HCT116 (cell line): ENCODE data around the gene SUCLG1. TPM values are rescaled to one million over a fixed set of nuclear protein-coding genes. Genes with fewer than 3 reads are reported as not detected.

Experiments
- ATAC-seq: fragments of 200-7000 bp; cut with Tn5 transposase; 2 replicates; pipeline ENCODE4 v1.9.1; 2020; ENCODE audit warnings: mild to moderate bottlenecking, moderate library complexity
- BruUV-seq: library from RNA; stranded (reverse); fragments of 400-500 nt; replicated peaks from 2 replicates; lab custom pipeline; 2021; lab: Mats Ljungman, UMichigan
- CTCF ChIA-PET: fragments of 300-600 bp; sonication (Branson Sonifier 250); formaldehyde crosslinking; loops from one replicate; lab custom pipeline; 2021; ENCODE audit warnings: antibody characterized with exemption; lab: Charles Lee
- POLR2A ChIA-PET: fragments of 300-600, 350-600 bp; sonication (Branson Sonifier 250); formaldehyde crosslinking; loops from one replicate; lab custom pipeline; 2021; ENCODE audit warnings: antibody characterized with exemption; lab: Charles Lee
- RAD21 ChIA-PET, 2 experiments: fragments of 300-600 bp; sonication (Branson Sonifier 250); formaldehyde crosslinking; loops; one replicate each; lab custom pipeline; 2023; ENCODE audit warnings: low total read pairs in 2 of 2; ENCODE audit not compliant: uncharacterized antibody in 2 of 2, unreplicated experiment in 2 of 2, low non-redundant PET in 1 of 2; lab: Charles Lee
- DNase-seq: peaks from one replicate; pipeline ENCODE4 v3.0.0-alpha.2; 2010; ENCODE audit warnings: low read depth, low spot score
- H2AFZ ChIP-seq: fragments of 200-600 bp; shearing (Covaris generic), sonication (generic); 2 replicates; pipeline ENCODE4 v1.6.1; 2017; ENCODE audit warnings: low read depth, mixed run types, mixed read lengths, antibody characterized with exemption, low read length; ENCODE audit not compliant: poor library complexity, severe bottlenecking
- H3K27ac ChIP-seq: 2 replicates; pipeline ENCODE4 v1.5.1; 2012; ENCODE audit warnings: low read depth, low read length
- H3K27me3 ChIP-seq: fragments of 200-600 bp; sonication (generic); 2 replicates; pipeline ENCODE4 v1.6.1; 2016; ENCODE audit warnings: mixed run types, low read length, mixed read lengths; ENCODE audit not compliant: insufficient read depth
- H3K36me3 ChIP-seq, 2 experiments: fragments of 200-500 bp in 1 of 2; fragments of 200-600 bp in 1 of 2; sonication (Bioruptor generic) in 1 of 2; sonication (generic) in 1 of 2; 2 replicates each; pipeline versions ENCODE4 v1.5.1 to v1.6.1; 2014 to 2016; ENCODE audit warnings: low read length in 2 of 2, inconsistent platforms in 1 of 2, mixed read lengths in 1 of 2, mixed run types in 1 of 2; ENCODE audit not compliant: insufficient read depth in 2 of 2, control insufficient read depth in 1 of 2
- H3K4me1 ChIP-seq, 2 experiments: fragments of 200-600 bp in 1 of 2; sonication (generic) in 1 of 2; 2 replicates each; pipeline versions ENCODE4 v1.5.1 to v1.6.1; 2012 to 2017; ENCODE audit warnings: low read length in 2 of 2, inconsistent platforms in 1 of 2, mild to moderate bottlenecking in 1 of 2, mixed read lengths in 1 of 2, mixed run types in 1 of 2, moderate library complexity in 1 of 2; ENCODE audit not compliant: insufficient read depth in 2 of 2, control insufficient read depth in 1 of 2
- H3K4me2 ChIP-seq: fragments of 200-600 bp; sonication (generic); 2 replicates; pipeline ENCODE4 v1.6.1; 2017; ENCODE audit warnings: mixed run types, low read length, mixed read lengths
- H3K4me3 ChIP-seq, 2 experiments: fragments of 200-600 bp in 1 of 2; sonication (generic) in 1 of 2; replicated peaks in 1 of 2; 2 replicates each; pipeline ENCODE4 v1.5.1; 2011 to 2016; ENCODE audit warnings: low read length in 2 of 2, control low read depth in 1 of 2, low read depth in 1 of 2, mild to moderate bottlenecking in 1 of 2, mixed read lengths in 1 of 2, mixed run types in 1 of 2
- H3K79me2 ChIP-seq: fragments of 200-600 bp; sonication (generic); 2 replicates; pipeline ENCODE4 v1.6.1; 2017; ENCODE audit warnings: mild to moderate bottlenecking, mixed run types, low read length, moderate library complexity, mixed read lengths; ENCODE audit not compliant: insufficient read depth
- H3K9ac ChIP-seq: fragments of 200-600 bp; sonication (generic); 2 replicates; pipeline ENCODE4 v1.6.1; 2016; ENCODE audit warnings: low read length, mixed read lengths
- H3K9me2 ChIP-seq: fragments of 200-600 bp; sonication (generic), shearing (Covaris generic); 2 replicates; pipeline ENCODE4 v1.6.1; 2017; ENCODE audit warnings: mixed run types, mild to moderate bottlenecking, moderate library complexity; ENCODE audit not compliant: insufficient read depth
- H3K9me3 ChIP-seq, 2 experiments: fragments of 200-500 bp in 1 of 2; fragments of 200-600 bp in 1 of 2; sonication (Bioruptor generic) in 1 of 2; sonication (generic) in 1 of 2; 2 replicates each; pipeline ENCODE4 v1.6.1; 2014 to 2017; ENCODE audit warnings: low read length in 2 of 2, mixed read lengths in 2 of 2, inconsistent platforms in 1 of 2, low read depth in 1 of 2, mild to moderate bottlenecking in 1 of 2, mixed run types in 1 of 2, moderate library complexity in 1 of 2; ENCODE audit not compliant: control insufficient read depth in 1 of 2, insufficient read depth in 1 of 2
- H4K20me1 ChIP-seq: fragments of 200-600 bp; sonication (generic), shearing (Covaris generic); 2 replicates; pipeline ENCODE4 v1.6.1; 2017; ENCODE audit warnings: mixed run types, mild to moderate bottlenecking, moderate library complexity; ENCODE audit not compliant: insufficient read depth
- CBX3 ChIP-seq: IDR thresholded peaks from 2 replicates; pipeline ENCODE4 v1.6.1; 2012; ENCODE audit warnings: low read depth
- CEBPB ChIP-seq: IDR thresholded peaks from 2 replicates; pipeline ENCODE4 v1.6.1; 2012; ENCODE audit warnings: low read depth
- EGR1 ChIP-seq: IDR thresholded peaks from 2 replicates; pipeline ENCODE4 v1.6.1; 2012; ENCODE audit warnings: low read depth
- JUND ChIP-seq: IDR thresholded peaks from 2 replicates; pipeline ENCODE4 v1.6.1; 2012
- RAD21 ChIP-seq: IDR thresholded peaks from 2 replicates; pipeline ENCODE4 v1.6.1; 2012; ENCODE audit warnings: low read depth, mild to moderate bottlenecking
- SRF ChIP-seq: IDR thresholded peaks from 2 replicates; pipeline ENCODE4 v1.6.1; 2012; ENCODE audit warnings: low read depth
- YY1 ChIP-seq: IDR thresholded peaks from 2 replicates; pipeline ENCODE4 v1.6.1; 2011; ENCODE audit warnings: low read length, low read depth, moderate library complexity, mild to moderate bottlenecking; ENCODE audit not compliant: insufficient replicate concordance; ENCODE audit errors: extremely low read depth
- ZFX ChIP-seq: fragments of 450-650 bp; IDR thresholded peaks from 2 replicates; pipeline ENCODE4 v1.6.1; 2017
- ZNF274 ChIP-seq: fragments of 200-500 bp; sonication (Bioruptor generic); IDR thresholded peaks from 2 replicates; pipeline ENCODE4 v1.6.1; 2014; ENCODE audit warnings: mild to moderate bottlenecking, low read depth, low read length, inconsistent platforms
- intact Hi-C: fragments of 100-400 bp; cut with micrococcal nuclease; formaldehyde crosslinking; loops from 2 replicates; pipeline ENCODE4 v1.10.0; 2022
- total RNA-seq: library from RNA; stranded (reverse); gene quantifications from one replicate; pipeline ENCODE4 v1.2.1, GENCODE V29; 2021; ENCODE audit not compliant: unreplicated experiment
- TF ChIP-seq, protein P1 (sequence below): IDR thresholded peaks from 2 replicates; pipeline ENCODE4 v1.6.1; 2012
- TF ChIP-seq, protein P2 (sequence below): IDR thresholded peaks from 2 replicates; pipeline ENCODE4 v1.6.1; 2011; ENCODE audit warnings: mild to moderate bottlenecking, low read length, moderate library complexity; ENCODE audit not compliant: insufficient replicate concordance; ENCODE audit errors: extremely low read depth
- TF ChIP-seq, protein P3 (sequence below): IDR thresholded peaks from 2 replicates; pipeline ENCODE4 v1.6.1; 2012; ENCODE audit warnings: low read depth

Gene SUCLG1
- total RNA-seq, 1 experiment from 2014 or later, result 56.3 TPM

DNA sequence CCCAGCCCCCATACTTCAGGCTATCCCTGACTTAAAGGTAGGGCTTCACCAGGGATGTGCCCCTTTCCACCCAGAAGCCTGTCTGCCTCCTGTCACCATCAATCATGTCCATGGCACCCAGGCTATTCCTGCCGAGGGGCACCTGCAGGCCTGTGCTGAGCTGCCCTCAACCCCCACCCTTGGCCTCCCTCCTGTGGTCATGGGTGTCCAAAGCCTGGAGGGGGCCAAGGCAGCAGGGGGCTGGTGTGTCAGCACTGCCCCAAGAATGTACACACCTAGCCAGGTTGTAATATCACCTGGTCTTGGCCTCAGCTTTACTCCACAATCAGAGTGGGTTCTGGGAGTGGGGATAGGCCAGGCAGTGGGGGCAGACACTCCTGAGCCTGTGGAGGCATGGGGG is 69.3 kb downstream of the SUCLG1 start (continued):
- no peak for TF ChIP-seq YY1
- TF ChIP-seq, protein P1, sequence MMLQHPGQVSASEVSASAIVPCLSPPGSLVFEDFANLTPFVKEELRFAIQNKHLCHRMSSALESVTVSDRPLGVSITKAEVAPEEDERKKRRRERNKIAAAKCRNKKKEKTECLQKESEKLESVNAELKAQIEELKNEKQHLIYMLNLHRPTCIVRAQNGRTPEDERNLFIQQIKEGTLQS, result no peak
- TF ChIP-seq CBX3, result no peak
- no peak for TF ChIP-seq CEBPB

DNA sequence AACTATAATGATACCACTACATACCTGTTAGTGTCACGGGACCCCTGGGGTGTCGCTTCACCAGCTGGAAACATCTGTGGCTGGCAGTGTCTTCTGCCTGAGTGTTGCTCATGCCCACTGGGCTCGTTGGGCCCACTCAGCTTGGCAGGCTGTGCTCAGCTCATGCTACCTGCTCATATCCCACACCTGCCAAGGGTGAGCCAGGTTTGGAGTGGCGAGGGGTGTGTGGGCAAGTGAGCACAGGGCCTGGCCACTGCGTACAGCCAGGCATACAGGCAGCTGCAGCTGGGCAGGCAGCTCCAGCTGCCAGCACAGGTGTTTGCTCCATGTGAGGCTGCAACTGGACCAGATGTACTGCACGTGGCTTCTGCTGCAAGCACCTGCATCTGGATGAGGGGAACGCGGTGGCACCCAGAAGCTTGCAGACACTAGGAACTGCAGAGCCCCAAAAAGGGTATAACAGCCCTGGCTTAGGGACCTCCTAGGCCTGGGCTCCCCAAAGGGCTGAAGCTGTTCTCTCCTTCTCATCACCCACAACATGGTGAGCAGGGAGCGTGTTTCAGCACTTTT is 70.1 kb downstream of the SUCLG1 start:
- no TSS peak for BruUV-seq
- ChIA-PET POLR2A (no interaction called here), RAD21 (no interaction called here), CTCF (no interaction called here)
- Histone ChIP-seq H3K36me3 (no peaks in the 10 kb centered on the region), H4K20me1 (no peaks in the 10 kb centered on the region), H3K4me1 (0 out of 4 replicates have a peak, but pooled peaks cover 0 to 3% of the 10 kb centered on the region in 2 experiments), H3K79me2 (no peaks in the 10 kb centered on the region), H3K27me3 (no peaks in the 10 kb centered on the region), H3K4me2 (no peak overlapping the region), H2AFZ (no peak overlapping the region), H3K27ac (no peak overlapping the region), H3K9me3 (no peaks in the 10 kb centered on the region), H3K4me3 (no peak overlapping the region), H3K9ac (no peak overlapping the region)
- ATAC-seq (no peak), DNase-seq (no peak)
- intact Hi-C loops, result no loop called here
- TF ChIP-seq ZNF274 (no peak), CBX3 (no peak), ZFX (no peak), SRF (no peak), JUND (no peak), CEBPB (no peak)
- TF ChIP-seq, all 23 proteins: peak for 0
- H3K9me2 ChIP-seq, result no peaks in the 10 kb centered on the region

DNA sequence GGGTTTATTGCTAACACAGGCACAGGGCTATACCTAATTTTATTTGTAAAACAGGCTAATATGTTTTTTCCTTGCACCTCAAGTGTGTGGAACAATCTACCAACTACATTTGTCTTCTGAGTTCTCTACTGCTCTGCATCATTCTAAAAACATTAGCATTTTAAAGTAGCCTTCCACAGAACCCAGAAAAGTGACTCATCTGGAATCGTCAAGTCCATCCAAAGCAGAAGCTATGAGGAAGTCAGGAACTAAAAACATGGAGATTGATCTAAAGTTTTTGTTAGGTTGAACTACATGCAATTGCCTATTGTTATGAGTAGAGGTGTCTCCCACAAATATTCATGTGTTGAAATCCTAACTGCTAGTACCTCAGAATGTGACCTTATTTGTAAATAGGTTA is 70.9 kb downstream of the SUCLG1 start:
- no peaks in the 10 kb centered on the region for H4K20me1 ChIP-seq
- ChIA-PET POLR2A (no interaction called here), RAD21 (no interaction called here), CTCF (no interaction called here)
- H3K4me1 ChIP-seq, result no peaks in the 10 kb centered on the region
- no peak for DNase-seq
- intact Hi-C loops, result no loop called here
- no peak overlapping the region for H3K4me2 ChIP-seq
- H3K27me3 ChIP-seq, result no peaks in the 10 kb centered on the region
- no peaks in the 10 kb centered on the region for H3K36me3 ChIP-seq
- no peaks in the 10 kb centered on the region for H3K9me3 ChIP-seq
- no peaks in the 10 kb centered on the region for H3K9me2 ChIP-seq
- ATAC-seq, result no peak
- H3K4me3 ChIP-seq, result no peak overlapping the region
- no peak overlapping the region for H3K27ac ChIP-seq
- no TSS peak for BruUV-seq
- no peaks in the 10 kb centered on the region for H3K79me2 ChIP-seq
- no peak overlapping the region for H2AFZ ChIP-seq
- no peak overlapping the region for H3K9ac ChIP-seq
- TF ChIP-seq CEBPB, result no peak
- TF ChIP-seq, protein P2, sequence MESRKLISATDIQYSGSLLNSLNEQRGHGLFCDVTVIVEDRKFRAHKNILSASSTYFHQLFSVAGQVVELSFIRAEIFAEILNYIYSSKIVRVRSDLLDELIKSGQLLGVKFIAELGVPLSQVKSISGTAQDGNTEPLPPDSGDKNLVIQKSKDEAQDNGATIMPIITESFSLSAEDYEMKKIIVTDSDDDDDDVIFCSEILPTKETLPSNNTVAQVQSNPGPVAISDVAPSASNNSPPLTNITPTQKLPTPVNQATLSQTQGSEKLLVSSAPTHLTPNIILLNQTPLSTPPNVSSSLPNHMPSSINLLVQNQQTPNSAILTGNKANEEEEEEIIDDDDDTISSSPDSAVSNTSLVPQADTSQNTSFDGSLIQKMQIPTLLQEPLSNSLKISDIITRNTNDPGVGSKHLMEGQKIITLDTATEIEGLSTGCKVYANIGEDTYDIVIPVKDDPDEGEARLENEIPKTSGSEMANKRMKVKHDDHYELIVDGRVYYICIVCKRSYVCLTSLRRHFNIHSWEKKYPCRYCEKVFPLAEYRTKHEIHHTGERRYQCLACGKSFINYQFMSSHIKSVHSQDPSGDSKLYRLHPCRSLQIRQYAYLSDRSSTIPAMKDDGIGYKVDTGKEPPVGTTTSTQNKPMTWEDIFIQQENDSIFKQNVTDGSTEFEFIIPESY, result no peak
- no peak for TF ChIP-seq RAD21
- TF ChIP-seq, protein P3, sequence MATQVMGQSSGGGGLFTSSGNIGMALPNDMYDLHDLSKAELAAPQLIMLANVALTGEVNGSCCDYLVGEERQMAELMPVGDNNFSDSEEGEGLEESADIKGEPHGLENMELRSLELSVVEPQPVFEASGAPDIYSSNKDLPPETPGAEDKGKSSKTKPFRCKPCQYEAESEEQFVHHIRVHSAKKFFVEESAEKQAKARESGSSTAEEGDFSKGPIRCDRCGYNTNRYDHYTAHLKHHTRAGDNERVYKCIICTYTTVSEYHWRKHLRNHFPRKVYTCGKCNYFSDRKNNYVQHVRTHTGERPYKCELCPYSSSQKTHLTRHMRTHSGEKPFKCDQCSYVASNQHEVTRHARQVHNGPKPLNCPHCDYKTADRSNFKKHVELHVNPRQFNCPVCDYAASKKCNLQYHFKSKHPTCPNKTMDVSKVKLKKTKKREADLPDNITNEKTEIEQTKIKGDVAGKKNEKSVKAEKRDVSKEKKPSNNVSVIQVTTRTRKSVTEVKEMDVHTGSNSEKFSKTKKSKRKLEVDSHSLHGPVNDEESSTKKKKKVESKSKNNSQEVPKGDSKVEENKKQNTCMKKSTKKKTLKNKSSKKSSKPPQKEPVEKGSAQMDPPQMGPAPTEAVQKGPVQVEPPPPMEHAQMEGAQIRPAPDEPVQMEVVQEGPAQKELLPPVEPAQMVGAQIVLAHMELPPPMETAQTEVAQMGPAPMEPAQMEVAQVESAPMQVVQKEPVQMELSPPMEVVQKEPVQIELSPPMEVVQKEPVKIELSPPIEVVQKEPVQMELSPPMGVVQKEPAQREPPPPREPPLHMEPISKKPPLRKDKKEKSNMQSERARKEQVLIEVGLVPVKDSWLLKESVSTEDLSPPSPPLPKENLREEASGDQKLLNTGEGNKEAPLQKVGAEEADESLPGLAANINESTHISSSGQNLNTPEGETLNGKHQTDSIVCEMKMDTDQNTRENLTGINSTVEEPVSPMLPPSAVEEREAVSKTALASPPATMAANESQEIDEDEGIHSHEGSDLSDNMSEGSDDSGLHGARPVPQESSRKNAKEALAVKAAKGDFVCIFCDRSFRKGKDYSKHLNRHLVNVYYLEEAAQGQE, result no peak
- TF ChIP-seq, protein P1, result no peak
- TF ChIP-seq ZFX, result no peak
- no peak for TF ChIP-seq EGR1
